ENCODE results near the gene PGR.

Gene PGR

DNA sequence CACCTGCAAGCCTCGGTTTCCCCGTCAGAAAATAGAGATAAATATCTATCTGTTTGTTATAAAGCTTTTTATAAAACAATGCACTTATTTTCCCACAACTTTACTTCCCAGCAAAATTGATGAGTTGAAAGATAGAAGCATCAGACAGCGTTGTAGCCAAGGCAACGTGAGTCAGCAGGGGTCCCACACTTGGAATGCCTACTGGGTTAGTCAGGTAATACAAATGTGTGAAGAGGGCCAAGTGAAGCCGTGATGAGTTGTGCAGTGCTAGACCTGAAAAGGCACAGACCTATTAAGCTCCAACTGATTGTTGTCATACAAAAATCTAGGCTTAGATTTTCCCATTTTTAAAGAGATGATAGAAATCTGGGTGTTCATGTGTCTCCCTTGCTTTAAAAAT is 118.7 kb downstream of the PGR start:
- H3K36me3 ChIP-seq (replicated peaks; ENCODE audit: low read depth, low read length) = no peaks in the 10 kb centered on the region
- no peak overlapping the region for H3K4me2 ChIP-seq (ENCODE audit: low read length)
- TF ChIP-seq, protein P1, sequence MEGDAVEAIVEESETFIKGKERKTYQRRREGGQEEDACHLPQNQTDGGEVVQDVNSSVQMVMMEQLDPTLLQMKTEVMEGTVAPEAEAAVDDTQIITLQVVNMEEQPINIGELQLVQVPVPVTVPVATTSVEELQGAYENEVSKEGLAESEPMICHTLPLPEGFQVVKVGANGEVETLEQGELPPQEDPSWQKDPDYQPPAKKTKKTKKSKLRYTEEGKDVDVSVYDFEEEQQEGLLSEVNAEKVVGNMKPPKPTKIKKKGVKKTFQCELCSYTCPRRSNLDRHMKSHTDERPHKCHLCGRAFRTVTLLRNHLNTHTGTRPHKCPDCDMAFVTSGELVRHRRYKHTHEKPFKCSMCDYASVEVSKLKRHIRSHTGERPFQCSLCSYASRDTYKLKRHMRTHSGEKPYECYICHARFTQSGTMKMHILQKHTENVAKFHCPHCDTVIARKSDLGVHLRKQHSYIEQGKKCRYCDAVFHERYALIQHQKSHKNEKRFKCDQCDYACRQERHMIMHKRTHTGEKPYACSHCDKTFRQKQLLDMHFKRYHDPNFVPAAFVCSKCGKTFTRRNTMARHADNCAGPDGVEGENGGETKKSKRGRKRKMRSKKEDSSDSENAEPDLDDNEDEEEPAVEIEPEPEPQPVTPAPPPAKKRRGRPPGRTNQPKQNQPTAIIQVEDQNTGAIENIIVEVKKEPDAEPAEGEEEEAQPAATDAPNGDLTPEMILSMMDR (IDR thresholded peaks at IDR 0.05; ENCODE audit: low read depth, low read length) = no peak
- TF ChIP-seq EZH2phosphoT487 (IDR thresholded peaks at IDR 0.05; ENCODE audit: low read depth) = no peak
- no peak overlapping the region for H3K4me3 ChIP-seq (ENCODE audit: low read length)
- no peaks in the 10 kb centered on the region for H3K27me3 ChIP-seq (ENCODE audit: low read depth, low read length)
- peaks cover 14% of the 10 kb centered on the region for H3K4me1 ChIP-seq (ENCODE audit: low read length)
- H3K9ac ChIP-seq (ENCODE audit: low read length) = no peak overlapping the region
- no peak overlapping the region for H2AFZ ChIP-seq (ENCODE audit: low read depth, low read length)
- H3K27ac ChIP-seq (ENCODE audit: low read length) = no peak overlapping the region
- H4K20me1 ChIP-seq (ENCODE audit: insufficient read depth, low read length) = no peaks in the 10 kb centered on the region
- no peaks in the 10 kb centered on the region for H3K9me3 ChIP-seq (ENCODE audit: insufficient read depth, low read length)
- H3K79me2 ChIP-seq (ENCODE audit: low read length) = no peaks in the 10 kb centered on the region

DNA sequence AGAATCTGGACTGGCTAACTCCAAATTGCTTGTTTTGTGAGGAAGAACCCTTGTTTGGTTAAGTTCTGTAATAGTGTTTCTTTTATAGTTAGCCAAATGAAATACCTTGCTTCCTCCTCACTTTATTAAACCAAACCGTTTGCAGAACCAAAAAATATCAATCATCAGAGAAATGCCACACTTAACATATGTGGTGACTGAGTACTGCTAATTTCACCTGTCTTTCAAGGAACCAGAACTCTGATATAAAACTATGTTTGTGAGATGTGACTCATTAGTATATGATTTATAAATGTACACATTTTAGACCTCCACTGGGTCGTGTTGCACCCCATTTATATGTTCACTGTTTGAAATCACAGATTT is 119.9 kb downstream of the PGR start:
- Histone ChIP-seq H3K9ac (ENCODE audit: low read length) (no peak overlapping the region), H3K9me3 (ENCODE audit: insufficient read depth, low read length) (no peaks in the 10 kb centered on the region), H3K4me2 (ENCODE audit: low read length) (peak overlapping the region; percentile 30), H3K4me1 (ENCODE audit: low read length) (peaks cover 14% of the 10 kb centered on the region), H3K36me3 (replicated peaks; ENCODE audit: low read depth, low read length) (no peaks in the 10 kb centered on the region), H3K4me3 (ENCODE audit: low read length) (no peak overlapping the region), H3K79me2 (ENCODE audit: low read length) (no peaks in the 10 kb centered on the region), H3K27me3 (ENCODE audit: low read depth, low read length) (no peaks in the 10 kb centered on the region), H3K27ac (ENCODE audit: low read length) (no peak overlapping the region), H2AFZ (ENCODE audit: low read depth, low read length) (no peak overlapping the region), H4K20me1 (ENCODE audit: insufficient read depth, low read length) (no peaks in the 10 kb centered on the region)
- TF ChIP-seq, protein P1 (IDR thresholded peaks at IDR 0.05; ENCODE audit: low read depth, low read length) = no peak
- TF ChIP-seq EZH2phosphoT487 (IDR thresholded peaks at IDR 0.05; ENCODE audit: low read depth) = no peak

DNA sequence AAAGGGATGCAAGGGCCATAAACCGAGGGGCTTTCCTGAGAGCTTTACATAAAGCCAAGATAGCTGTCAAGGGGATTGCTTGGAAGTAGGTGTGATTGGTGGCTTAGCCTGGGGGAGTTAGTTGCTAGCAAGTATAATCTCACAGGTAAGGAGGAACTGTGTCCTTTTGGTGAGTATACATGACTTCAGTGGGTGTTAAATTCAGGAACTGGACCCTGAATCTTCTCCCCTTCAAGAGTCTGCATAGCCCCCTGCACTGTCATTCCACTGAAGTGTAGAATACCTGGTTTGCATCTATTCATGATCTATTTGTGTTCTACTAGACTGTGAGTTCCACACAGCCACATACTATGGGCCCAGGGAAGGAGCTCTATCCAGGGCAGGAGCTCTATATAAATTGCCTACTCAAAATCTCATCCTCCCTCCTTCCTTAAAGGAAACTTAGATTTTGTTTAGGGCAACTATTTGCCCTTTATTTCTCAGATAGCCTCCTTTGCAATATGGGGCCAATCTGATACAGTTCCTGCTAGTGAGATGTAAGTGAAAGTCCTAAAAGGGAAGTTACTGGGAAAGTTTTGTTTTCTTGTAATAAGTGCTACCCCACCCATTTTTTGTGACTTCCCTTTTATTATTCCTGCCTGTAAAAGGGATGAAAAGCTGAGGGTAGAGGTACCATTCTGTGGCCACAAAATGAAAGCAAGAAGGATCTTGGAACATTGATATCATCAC is 120.5 kb downstream of the PGR start:
- H3K79me2 ChIP-seq (ENCODE audit: low read length) = no peaks in the 10 kb centered on the region
- H4K20me1 ChIP-seq (ENCODE audit: insufficient read depth, low read length) = no peaks in the 10 kb centered on the region
- H3K4me1 ChIP-seq (ENCODE audit: low read length) = peaks cover 14% of the 10 kb centered on the region
- no peak overlapping the region for H3K27ac ChIP-seq (ENCODE audit: low read length)
- no peak overlapping the region for H3K4me3 ChIP-seq (ENCODE audit: low read length)
- no peak for TF ChIP-seq EZH2phosphoT487 (IDR thresholded peaks at IDR 0.05; ENCODE audit: low read depth)
- TF ChIP-seq, protein P1 (IDR thresholded peaks at IDR 0.05; ENCODE audit: low read depth, low read length) = no peak
- H2AFZ ChIP-seq (ENCODE audit: low read depth, low read length) = no peak overlapping the region
- H3K9ac ChIP-seq (ENCODE audit: low read length) = no peak overlapping the region
- no peaks in the 10 kb centered on the region for H3K9me3 ChIP-seq (ENCODE audit: insufficient read depth, low read length)
- H3K27me3 ChIP-seq (ENCODE audit: low read depth, low read length) = no peaks in the 10 kb centered on the region
- no peaks in the 10 kb centered on the region for H3K36me3 ChIP-seq (replicated peaks; ENCODE audit: low read depth, low read length)
- H3K4me2 ChIP-seq (ENCODE audit: low read length) = peak overlapping the region; percentile 30

DNA sequence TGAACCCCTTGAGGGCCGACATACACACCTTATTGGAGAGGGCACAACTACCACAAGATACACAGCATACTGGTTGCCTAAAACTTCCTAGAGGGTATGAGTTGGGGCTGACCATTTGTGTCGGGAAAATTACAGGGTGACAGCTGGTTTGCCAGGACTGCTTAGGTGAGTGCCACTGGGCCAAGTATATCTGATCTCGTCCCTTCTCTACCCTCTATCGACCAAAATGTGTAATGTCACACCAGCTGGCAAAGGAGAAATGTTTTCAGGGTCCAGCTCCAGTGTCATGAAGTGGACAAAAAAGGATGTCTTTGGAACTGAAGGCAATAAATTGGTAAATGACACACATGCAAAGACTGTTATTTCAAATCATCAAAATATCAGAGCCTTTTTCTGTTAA is 126.1 kb downstream of the PGR start:
- Histone ChIP-seq H3K27me3 (ENCODE audit: low read depth, low read length) (no peaks in the 10 kb centered on the region), H3K36me3 (replicated peaks; ENCODE audit: low read depth, low read length) (no peaks in the 10 kb centered on the region), H3K4me1 (ENCODE audit: low read length) (peaks cover under 1% of the 10 kb centered on the region; the same call in 1 of the 2 replicates), H4K20me1 (ENCODE audit: insufficient read depth, low read length) (no peaks in the 10 kb centered on the region), H3K4me3 (ENCODE audit: low read length) (no peak overlapping the region), H3K79me2 (ENCODE audit: low read length) (no peaks in the 10 kb centered on the region), H2AFZ (ENCODE audit: low read depth, low read length) (no peak overlapping the region), H3K9me3 (ENCODE audit: insufficient read depth, low read length) (no peaks in the 10 kb centered on the region), H3K4me2 (ENCODE audit: low read length) (no peak overlapping the region), H3K27ac (ENCODE audit: low read length) (no peak overlapping the region), H3K9ac (ENCODE audit: low read length) (no peak overlapping the region)
- TF ChIP-seq, protein P1 (IDR thresholded peaks at IDR 0.05; ENCODE audit: low read depth, low read length) = peak; percentile 41
- no peak for TF ChIP-seq EZH2phosphoT487 (IDR thresholded peaks at IDR 0.05; ENCODE audit: low read depth)

Measured in OCI-LY3 (cell line).